H1 (cell line): Measurements from ENCODE around the gene SLC1A2. TPM values are rescaled to one million over a fixed set of nuclear protein-coding genes. Genes with fewer than 3 reads are reported as not detected.

ENCODE experiments used
- CTCF ChIA-PET: fragments of 300-600 bp; sonication (Branson Sonifier 250); formaldehyde crosslinking; loops from one replicate; lab custom pipeline; 2021; ENCODE audit not compliant: partially characterized antibody; lab: Charles Lee
- POLR2A ChIA-PET: fragments of 300-600 bp; sonication (Branson Sonifier 250); formaldehyde crosslinking; loops from one replicate; lab custom pipeline; 2021; ENCODE audit warnings: inconsistent platforms; ENCODE audit not compliant: partially characterized antibody; lab: Charles Lee
- DNase-seq, 2 experiments: peaks; one replicate each; pipeline versions ENCODE4 v3.0.0 to v3.0.0-alpha.2; 2010 to 2022; ENCODE audit warnings: low spot score in 2 of 2, low read depth in 1 of 2, mixed read lengths in 1 of 2
- FAIRE-seq: peaks from 2 replicates; lab custom pipeline; 2011; peaks lifted over from hg19 to GRCh38; lab: Jason Lieb, UNC
- H2AFZ ChIP-seq: 2 replicates; pipeline ENCODE4 v1.8.1; 2012; ENCODE audit warnings: low read length, inconsistent platforms
- H2AK5ac ChIP-seq: 2 replicates; pipeline ENCODE4 v1.6.1; 2013; ENCODE audit warnings: low read depth, low read length
- H2BK120ac ChIP-seq: replicated peaks from 2 replicates; pipeline ENCODE3; 2013; ENCODE audit warnings: low read depth, low read length, inconsistent platforms
- H2BK12ac ChIP-seq: 2 replicates; pipeline ENCODE4 v1.6.1; 2013; ENCODE audit warnings: low read depth, low read length
- H2BK15ac ChIP-seq: 2 replicates; pipeline ENCODE4 v1.6.1; 2013; ENCODE audit warnings: low read length
- H2BK20ac ChIP-seq: 2 replicates; pipeline ENCODE4 v1.6.1; 2013; ENCODE audit warnings: low read length
- H2BK5ac ChIP-seq: 2 replicates; pipeline ENCODE4 v1.6.1; 2013; ENCODE audit warnings: low read depth, low read length
- H3K14ac ChIP-seq: 2 replicates; pipeline ENCODE4 v1.6.1; 2013; ENCODE audit warnings: inconsistent platforms; ENCODE audit not compliant: insufficient read length
- H3K18ac ChIP-seq: 2 replicates; pipeline ENCODE4 v1.6.1; 2013; ENCODE audit warnings: low read length; ENCODE audit errors: extremely low read depth
- H3K23ac ChIP-seq: 2 replicates; pipeline ENCODE4 v1.6.1; 2013; ENCODE audit warnings: inconsistent platforms; ENCODE audit not compliant: insufficient read length
- H3K23me2 ChIP-seq: 2 replicates; pipeline ENCODE4 v1.6.1; 2013; ENCODE audit warnings: low read depth, low read length
- H3K27ac ChIP-seq: 2 replicates; pipeline ENCODE4 v1.6.1; 2011; ENCODE audit warnings: low read depth, low read length, inconsistent platforms
- H3K27me3 ChIP-seq, 4 experiments: replicated peaks in 1 of 4; 1 replicate in 1 of 4; 2 replicates in 3 of 4; pipeline versions ENCODE4 v1.6.1 to v1.8.1; 2011 to 2013; ENCODE audit warnings: low read length in 3 of 4, mild to moderate bottlenecking in 3 of 4, inconsistent platforms in 2 of 4, mixed read lengths in 2 of 4, moderate library complexity in 1 of 4; ENCODE audit not compliant: control insufficient read depth in 3 of 4, insufficient read depth in 3 of 4; ENCODE audit errors: extremely low read depth in 1 of 4
- H3K36me3 ChIP-seq, 4 experiments: 2 replicates each; pipeline versions ENCODE4 v1.6.1 to v1.8.1; 2011 to 2013; ENCODE audit warnings: mild to moderate bottlenecking in 4 of 4, low read length in 3 of 4, moderate library complexity in 2 of 4, control low read depth in 1 of 4, inconsistent platforms in 1 of 4; ENCODE audit not compliant: insufficient read depth in 4 of 4, control insufficient read depth in 2 of 4
- H3K4ac ChIP-seq: replicated peaks from 2 replicates; pipeline ENCODE3; 2013; ENCODE audit warnings: low read length, low read depth, mixed read lengths, inconsistent platforms; ENCODE audit not compliant: insufficient read length
- H3K4me1 ChIP-seq, 4 experiments: replicated peaks in 1 of 4; 1 replicate in 1 of 4; 2 replicates in 3 of 4; pipeline versions ENCODE4 v1.6.1 to v1.8.1; 2011 to 2013; ENCODE audit warnings: low read length in 3 of 4, inconsistent platforms in 2 of 4, mixed read lengths in 1 of 4; ENCODE audit not compliant: insufficient read depth in 4 of 4, control insufficient read depth in 3 of 4
- H3K4me2 ChIP-seq, 2 experiments: 2 replicates each; pipeline versions ENCODE4 v1.6.1 to v1.8.1; 2011 to 2013; ENCODE audit warnings: low read depth in 2 of 2, low read length in 2 of 2, control low read depth in 1 of 2, inconsistent platforms in 1 of 2, mild to moderate bottlenecking in 1 of 2; ENCODE audit not compliant: insufficient read depth in 1 of 2
- H3K4me3 ChIP-seq, 4 experiments: fragments of 200-600, 300-600 bp in 1 of 4; sonication (generic), shearing (Covaris generic), sonication (Bioruptor Twin) in 1 of 4; 2 replicates each; pipeline versions ENCODE4 v1.5.1 to v1.8.1; 2011 to 2016; ENCODE audit warnings: low read length in 4 of 4, low read depth in 3 of 4, control low read depth in 2 of 4, inconsistent platforms in 2 of 4, mild to moderate bottlenecking in 2 of 4, mixed read lengths in 1 of 4, moderate library complexity in 1 of 4; ENCODE audit not compliant: insufficient read depth in 2 of 4; ENCODE audit errors: extremely low read depth in 1 of 4
- H3K56ac ChIP-seq: replicated peaks from 2 replicates; pipeline ENCODE3; 2013; ENCODE audit warnings: low read depth, mild to moderate bottlenecking, mixed read lengths, low read length, inconsistent platforms; ENCODE audit not compliant: insufficient read length
- H3K79me1 ChIP-seq: 2 replicates; pipeline ENCODE4 v1.6.1; 2013; ENCODE audit warnings: low read depth, low read length, control low read depth
- H3K79me2 ChIP-seq, 2 experiments: 2 replicates each; pipeline versions ENCODE4 v1.6.1 to v1.8.1; 2012 to 2013; ENCODE audit warnings: low read length in 2 of 2, mild to moderate bottlenecking in 2 of 2, inconsistent platforms in 1 of 2; ENCODE audit not compliant: insufficient read depth in 2 of 2, control insufficient read depth in 1 of 2
- H3K9ac ChIP-seq, 4 experiments: replicated peaks in 1 of 4; 1 replicate in 1 of 4; 2 replicates in 3 of 4; pipeline versions ENCODE4 v1.6.1 to v1.8.1; 2011 to 2013; ENCODE audit warnings: low read depth in 3 of 4, low read length in 3 of 4, control low read depth in 2 of 4, mild to moderate bottlenecking in 2 of 4, moderate library complexity in 2 of 4, inconsistent platforms in 1 of 4; ENCODE audit errors: extremely low read depth in 1 of 4
- H3K9me3 ChIP-seq, 2 experiments: 2 replicates each; pipeline versions ENCODE4 v1.6.1 to v1.8.1; 2012 to 2013; ENCODE audit warnings: mild to moderate bottlenecking in 2 of 2, moderate library complexity in 2 of 2, control low read depth in 1 of 2, inconsistent platforms in 1 of 2, low read depth in 1 of 2, low read length in 1 of 2, mixed read lengths in 1 of 2; ENCODE audit not compliant: insufficient read depth in 2 of 2
- H4K20me1 ChIP-seq, 2 experiments: replicated peaks in 1 of 2; 2 replicates each; pipeline versions ENCODE3 to v1.8.1; 2011 to 2013; ENCODE audit warnings: inconsistent platforms in 2 of 2, low read length in 2 of 2, mild to moderate bottlenecking in 1 of 2; ENCODE audit not compliant: insufficient read depth in 2 of 2, control insufficient read depth in 1 of 2
- H4K5ac ChIP-seq: 2 replicates; pipeline ENCODE4 v1.6.1; 2013; ENCODE audit warnings: low read length, low read depth, mixed read lengths, inconsistent platforms; ENCODE audit not compliant: insufficient read length
- H4K8ac ChIP-seq: 2 replicates; pipeline ENCODE4 v1.8.0; 2013; ENCODE audit warnings: mild to moderate bottlenecking, moderate library complexity, low read length, inconsistent platforms; ENCODE audit not compliant: insufficient read depth; ENCODE audit errors: extremely low read depth
- H4K91ac ChIP-seq: replicated peaks from 2 replicates; pipeline ENCODE3; 2013; ENCODE audit warnings: low read length, mixed read lengths, inconsistent platforms; ENCODE audit not compliant: insufficient read length
- CEBPB ChIP-seq: IDR thresholded peaks from 2 replicates; pipeline ENCODE4 v1.6.1; 2012; ENCODE audit warnings: low read depth, low read length
- SAP30 ChIP-seq: fragments of 300-600 bp; sonication (generic); IDR thresholded peaks from 2 replicates; pipeline ENCODE4 v1.7.1; 2012; ENCODE audit warnings: low read length, moderate library complexity, mild to moderate bottlenecking, inconsistent platforms; ENCODE audit not compliant: insufficient read depth, insufficient replicate concordance
- WGBS, 2 experiments: shearing (Covaris generic) in 1 of 2; methylation state at CpG; one replicate each; pipeline versions ENCODE4 v1.1.6 to v1.1.7; 2013 to 2015; ENCODE audit warnings: low lambda C conversion rate in 2 of 2, mixed read lengths in 2 of 2, inconsistent platforms in 1 of 2, low coverage in 1 of 2, missing lambda C conversion rate in 1 of 2; ENCODE audit not compliant: insufficient replicate concordance in 2 of 2, insufficient coverage in 1 of 2, insufficient read length in 1 of 2; ENCODE audit errors: extremely low coverage in 1 of 2, missing lambda C conversion rate in 1 of 2; 5-methylcytosine and 5-hydroxymethylcytosine counted together
- polyA plus RNA-seq, 7 experiments: library from polyadenylated mRNA; depleted of rRNA in 3 of 7; stranded (reverse) in 5 of 7; unstranded in 2 of 7; fragments of >200 nt in 5 of 7; fragments of 200-250 nt in 2 of 7; gene quantifications; 1 replicate in 5 of 7; 2 replicates in 1 of 7; 4 replicates in 1 of 7; pipeline versions ENCODE4 v1.2.1 to v1.2.3, GENCODE V29; 2011 to 2013; ENCODE audit warnings: missing spikeins in 2 of 7, mixed read lengths in 2 of 7
- total RNA-seq: library from RNA; stranded (reverse); fragmentation: NEBNext Ultra II Directional; extraction: Animal tissue kit (Norgen Biotek cat#: 25700); gene quantifications from 2 replicates; pipeline ENCODE4 v1.2.1, GENCODE V29; 2021

Gene SLC1A2
- total and polyA plus RNA-seq, 2 of the 8 experiments (the other 6 are each of a cell fraction or from before 2014, with no cell fraction given), result 0.57 to 1.2 TPM

- CTCF ChIA-PET, result no interaction called here
- Histone ChIP-seq H2BK120ac (no peak overlapping the region), H4K5ac (no peak overlapping the region), H2BK5ac (no peak overlapping the region; the same call in 1 of the 2 replicates), H2AFZ (no peak overlapping the region), H3K4ac (no peak overlapping the region), H3K27ac (no peak overlapping the region), H2AK5ac (no peak overlapping the region), H2BK20ac (no peak overlapping the region), H2BK12ac (no peak overlapping the region), H3K56ac (no peak overlapping the region), H3K23me2 (no peaks in the 10 kb centered on the region), H4K20me1 (no peaks in the 10 kb centered on the region), H3K9ac (no peak overlapping the region), H3K18ac (no peak overlapping the region), H3K79me1 (no peaks in the 10 kb centered on the region), H3K9me3 (no peaks in the 10 kb centered on the region), H3K23ac (no peak overlapping the region), H3K79me2 (no peaks in the 10 kb centered on the region), H3K27me3 (no peaks in the 10 kb centered on the region; a peak in 1 of 7 replicates), H4K91ac (no peak overlapping the region), H2BK15ac (no peak overlapping the region), H3K4me3 (no peak overlapping the region), H4K8ac (no peak overlapping the region), H3K36me3 (no peaks in the 10 kb centered on the region), H3K4me2 (no peak overlapping the region; a peak in 1 of 4 replicates), H3K14ac (no peak overlapping the region), H3K4me1 (peaks cover 0 to 11% (median 5%) of the 10 kb centered on the region in 4 experiments; a peak in 3 of 7 replicates)
- DNase-seq (no peak), FAIRE-seq (no peak)
- 50% methylated on average over 2 of the region's 3 CpGs; no CpG with 5 or more reads in 1 of the 2 experiments for WGBS, 2 experiments
- POLR2A ChIA-PET, result no interaction called here
- TF ChIP-seq CEBPB (no peak), SAP30 (no peak)
Observed at GRCh38 chr11:35216962-35217678, 202.2 kb downstream of the SLC1A2 start.
